Mucosa of descending colon (tissue), 3 donors: ENCODE data around the gene SPDYE4. TPM values are rescaled to one million over a fixed set of nuclear protein-coding genes. Genes with fewer than 3 reads are reported as not detected.

Experiments used
- total RNA-seq, 3 donors: library from RNA; stranded (reverse); fragmentation: NEBNext Ultra II Directional in 2 of 3; extraction: Animal tissue kit (Norgen Biotek cat#: 25700) in 2 of 3; gene quantifications; one replicate each; pipeline versions ENCODE4 v1.2.1 to v1.2.4, GENCODE V29; 2021 to 2023
- donor health status: DM: no; HTN: no; CAD: no; lungs with moderate emphysema.
- donor health status: DM: no; HTN: no; CAD: no.
- donor health status: DM: no; HTN: yes; CAD: no.

The SPDYE4 gene
- total RNA-seq, 3 donors from 2014 or later: not detected

Other genes starting within 250 kb of the SPDYE4 start
- gene MYH10, start 127.8 kb downstream of the SPDYE4 start, total RNA-seq: 10 to 100 TPM in 2 of 3 donors, 1 to 10 TPM in 1; 4.3 to 23.8 (median 10.1) TPM
- gene CCDC42, start 13.7 kb downstream of the SPDYE4 start, total RNA-seq: not detected
- 1 to 10 TPM; 2.0 to 6.1 (median 5.6) TPM for gene MFSD6L, start 40.8 kb upstream of the SPDYE4 start, total RNA-seq
- 1 to 10 TPM in 2 of 3 donors, under 1 TPM in 1; 0.32 to 1.9 (median 1.7) TPM for gene PIK3R6, start 109.1 kb upstream of the SPDYE4 start, total RNA-seq
- 10 to 100 TPM in 1 of 3 donors, 1 to 10 TPM in 2; 2.7 to 10.4 (median 6.8) TPM for gene PIK3R5, start 207.2 kb upstream of the SPDYE4 start, total RNA-seq